GM18519 (cell line): ENCODE data around the gene NOP14.
"Not testable (repeated sequence)": the region's sequence is repeated elsewhere in the genome, so short reads cannot be mapped to it uniquely, and the experiment has no call there.

ENCODE experiments used
- ATAC-seq: cut with Tn5 transposase; IDR thresholded peaks from one replicate; pipeline ENCODE4 v1.9.1; 2021; ENCODE audit warnings: mild to moderate bottlenecking, moderate library complexity; ENCODE audit not compliant: unreplicated experiment, low FRiP score

The NOP14 gene

DNA sequence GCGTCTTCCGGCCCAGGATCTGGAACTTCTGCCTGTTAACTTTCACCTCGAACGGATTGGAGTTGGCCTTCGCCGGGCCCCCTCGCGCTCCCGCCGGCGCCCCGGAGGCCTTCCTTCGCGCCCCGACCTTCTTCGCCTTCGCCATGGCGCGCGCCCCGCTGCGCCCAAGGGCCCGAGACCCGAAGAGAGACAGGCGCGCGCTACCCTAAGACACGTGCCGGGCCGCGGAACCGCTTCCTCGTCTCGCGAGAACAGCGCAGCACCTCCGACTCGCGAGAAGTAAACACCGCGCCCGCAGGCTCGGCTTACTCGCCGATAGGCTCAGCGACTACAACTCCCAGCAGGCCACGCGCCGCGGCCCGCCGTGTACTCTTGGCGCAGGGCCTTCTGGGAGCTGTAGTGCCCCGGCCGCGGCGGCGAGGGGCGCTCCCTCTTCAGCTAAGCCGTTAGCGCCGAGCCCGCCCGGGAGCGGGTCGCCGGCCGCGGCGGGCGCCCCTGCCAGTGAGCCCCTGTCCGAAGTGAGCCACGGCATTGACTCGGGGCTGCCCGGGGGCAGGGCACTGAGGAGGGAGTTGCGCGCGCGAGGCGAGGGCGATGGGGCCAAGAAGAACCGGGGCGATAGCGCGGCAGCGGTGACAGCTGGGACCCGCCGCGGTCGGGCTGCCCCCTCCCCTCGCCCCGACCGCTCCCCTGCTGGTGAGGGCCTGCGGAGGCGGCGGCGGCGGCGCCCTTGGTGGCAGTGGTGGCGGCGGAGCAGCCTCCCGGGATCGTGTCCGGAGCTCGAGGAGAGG, at the start of gene NOP14, which contains the start of gene GRK4:
Gene NOP14, minus strand, starts transcription at position 232 of the 791 bp plus-strand sequence. Its CDS starts 87 bp downstream, at position 145.
Gene GRK4, plus strand, starts transcription at position 397 of the 791 bp plus-strand sequence. CDS start 500 bp downstream, outside the sequence.
- peak; percentile 83 for ATAC-seq

GRCh38 chr4:3011456-3012220, 48.4 kb upstream of the NOP14 start:
- ATAC-seq: no peak

DNA sequence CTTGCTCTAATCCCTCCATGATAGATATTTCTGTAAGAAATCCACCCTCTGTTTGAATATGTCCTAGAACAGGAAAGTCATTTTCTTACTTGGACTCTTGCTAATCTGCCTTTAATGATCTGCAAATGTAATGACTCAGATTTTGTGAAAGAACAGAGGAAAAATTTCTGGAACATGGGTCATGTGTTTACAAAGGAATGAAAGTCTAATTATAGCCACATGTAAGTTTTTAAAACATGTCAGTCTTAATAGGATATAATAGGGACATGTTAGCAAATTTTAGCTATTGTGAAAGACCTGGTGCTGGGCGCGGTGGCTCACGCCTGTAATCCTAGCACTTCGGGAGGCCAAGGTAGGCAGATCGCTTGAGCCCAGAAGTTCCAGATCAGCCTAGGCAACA, 47.8 kb upstream of the NOP14 start:
- ATAC-seq: no peak

DNA sequence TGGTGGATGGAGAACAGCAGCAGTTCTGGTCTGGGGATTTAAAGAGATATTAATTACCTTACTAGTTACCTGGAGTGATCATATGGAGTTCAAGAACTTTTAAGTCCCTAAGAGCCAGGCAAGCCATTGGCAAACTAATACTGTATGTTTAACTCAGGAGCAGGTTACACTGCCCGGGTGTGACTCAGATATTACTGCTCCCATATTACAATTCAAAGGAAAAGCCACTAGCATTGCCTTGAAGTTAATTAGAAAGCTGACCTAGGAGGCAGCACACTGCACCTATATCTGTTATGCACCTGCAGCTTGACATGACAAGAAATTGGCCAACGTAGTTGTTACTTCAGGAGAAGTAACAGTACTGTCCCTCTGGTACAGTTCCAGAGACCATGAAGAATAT, 47.4 kb upstream of the NOP14 start:
- no peak for ATAC-seq

GRCh38 chr4:3009422-3009821, 46.2 kb upstream of the NOP14 start:
- no peak for ATAC-seq

DNA sequence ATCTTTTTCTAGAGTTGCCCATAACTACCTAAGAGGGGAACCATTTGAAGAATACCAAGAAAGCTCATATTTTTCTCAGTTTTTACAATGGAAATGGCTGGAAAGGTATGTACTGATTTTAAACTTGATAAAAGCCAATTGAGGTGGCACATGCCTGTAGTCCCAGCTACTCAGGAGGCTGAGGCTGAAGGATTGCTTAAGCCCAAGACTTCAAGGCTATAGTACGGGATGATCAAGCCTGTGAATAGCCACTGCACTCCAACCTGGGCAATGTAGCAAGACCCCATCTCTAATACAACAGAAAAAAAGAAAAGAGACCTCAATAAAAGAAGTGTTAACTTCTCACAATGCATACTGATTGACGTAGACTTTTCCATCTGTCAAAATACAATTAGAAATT, 44.5 kb upstream of the NOP14 start:
- ATAC-seq: no peak

DNA sequence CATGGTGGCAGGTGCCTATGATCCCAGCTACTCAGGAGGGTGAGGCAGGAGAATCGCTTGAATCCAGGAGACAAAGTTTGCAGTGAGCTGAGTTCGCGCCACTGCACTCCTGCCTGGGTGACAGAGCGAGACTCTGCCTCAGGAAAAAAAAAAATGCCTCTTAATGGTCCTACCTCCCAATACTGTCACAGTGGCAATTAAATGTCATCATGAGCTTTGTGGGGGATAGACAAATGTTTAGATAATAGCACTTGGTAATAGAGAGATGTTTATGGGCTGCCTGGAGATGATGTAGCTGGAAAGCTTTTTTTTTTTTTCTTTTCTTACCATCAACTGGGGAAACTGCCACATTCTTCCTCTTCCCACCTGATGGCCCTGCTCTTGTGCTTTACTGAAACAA, 33.2 kb upstream of the NOP14 start:
- ATAC-seq: no peak

- no peak for ATAC-seq
Measured at GRCh38 chr4:2995546-2996265, 32.5 kb upstream of the NOP14 start.

DNA sequence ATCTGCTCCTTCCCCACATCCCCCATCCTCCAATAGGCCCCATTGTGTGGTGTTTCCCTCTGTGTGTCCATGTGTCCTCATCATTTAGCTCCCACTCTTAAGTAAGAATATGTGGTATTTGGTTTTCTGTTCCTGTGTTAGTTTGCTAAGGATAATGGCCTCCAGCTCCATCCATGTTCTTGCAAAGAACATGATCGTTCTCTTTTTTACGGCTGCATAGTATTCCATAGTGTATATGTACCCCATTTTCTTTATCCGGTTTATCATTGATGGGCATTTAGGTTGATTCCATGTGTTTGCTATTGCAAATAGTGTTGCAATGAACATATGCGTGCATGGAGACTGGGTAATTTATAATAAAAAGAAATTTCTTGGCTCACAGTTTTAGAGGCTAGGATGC, 31.7 kb upstream of the NOP14 start:
- no peak for ATAC-seq

DNA sequence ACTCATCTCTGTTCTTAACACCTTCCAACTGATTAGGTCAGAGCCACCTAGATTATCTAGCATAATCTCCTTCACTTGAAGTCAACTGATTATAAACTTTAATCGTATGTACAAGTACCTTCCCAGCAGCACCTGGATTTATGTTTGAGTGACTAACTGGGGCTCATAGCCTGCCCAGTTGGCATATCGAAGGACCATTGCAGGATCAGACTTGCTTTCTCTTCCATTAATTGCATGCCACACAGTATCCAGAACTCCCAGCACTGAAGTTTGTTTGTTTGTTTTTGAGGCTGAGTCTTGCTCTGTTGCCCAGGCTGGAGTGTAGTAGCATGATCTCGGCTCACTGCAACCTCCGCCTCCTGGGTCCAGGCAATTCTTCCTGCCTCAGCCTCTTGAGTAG, 28.0 kb upstream of the NOP14 start:
- no peak for ATAC-seq

- not testable (repeated sequence) for ATAC-seq
Measured at GRCh38 chr4:2983715-2984114, 20.5 kb upstream of the NOP14 start.

- no peak for ATAC-seq
Measured at GRCh38 chr4:2982012-2982411, 18.8 kb upstream of the NOP14 start.

DNA sequence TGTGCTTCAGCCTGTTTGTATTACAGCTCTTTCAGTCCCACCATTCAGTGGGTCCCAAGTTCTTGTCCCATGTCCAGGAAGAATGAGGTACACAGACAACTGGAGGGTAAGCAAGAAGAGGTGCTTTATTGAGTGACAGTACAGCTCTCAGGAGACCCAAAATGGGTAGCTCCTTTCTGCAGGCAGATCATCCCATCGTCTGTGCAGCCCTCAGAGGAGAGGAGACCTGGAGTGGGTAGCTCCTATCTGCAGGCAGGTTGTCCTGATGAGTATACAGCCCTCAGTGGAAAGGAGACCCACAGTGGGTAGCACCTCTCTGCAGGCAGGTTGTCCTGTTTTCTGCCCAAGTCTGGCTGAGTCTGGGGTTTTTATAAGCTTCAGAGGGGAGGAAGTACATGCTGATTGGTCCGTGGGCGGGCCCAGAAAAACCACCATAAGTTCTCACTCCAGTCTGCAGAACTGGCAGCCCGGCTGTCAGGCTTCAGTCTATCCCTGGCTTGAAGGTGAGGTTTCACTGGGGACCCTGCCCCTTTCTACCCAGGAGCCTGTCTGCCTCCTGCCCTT, 18.1 kb upstream of the NOP14 start:
- no peak for ATAC-seq

DNA sequence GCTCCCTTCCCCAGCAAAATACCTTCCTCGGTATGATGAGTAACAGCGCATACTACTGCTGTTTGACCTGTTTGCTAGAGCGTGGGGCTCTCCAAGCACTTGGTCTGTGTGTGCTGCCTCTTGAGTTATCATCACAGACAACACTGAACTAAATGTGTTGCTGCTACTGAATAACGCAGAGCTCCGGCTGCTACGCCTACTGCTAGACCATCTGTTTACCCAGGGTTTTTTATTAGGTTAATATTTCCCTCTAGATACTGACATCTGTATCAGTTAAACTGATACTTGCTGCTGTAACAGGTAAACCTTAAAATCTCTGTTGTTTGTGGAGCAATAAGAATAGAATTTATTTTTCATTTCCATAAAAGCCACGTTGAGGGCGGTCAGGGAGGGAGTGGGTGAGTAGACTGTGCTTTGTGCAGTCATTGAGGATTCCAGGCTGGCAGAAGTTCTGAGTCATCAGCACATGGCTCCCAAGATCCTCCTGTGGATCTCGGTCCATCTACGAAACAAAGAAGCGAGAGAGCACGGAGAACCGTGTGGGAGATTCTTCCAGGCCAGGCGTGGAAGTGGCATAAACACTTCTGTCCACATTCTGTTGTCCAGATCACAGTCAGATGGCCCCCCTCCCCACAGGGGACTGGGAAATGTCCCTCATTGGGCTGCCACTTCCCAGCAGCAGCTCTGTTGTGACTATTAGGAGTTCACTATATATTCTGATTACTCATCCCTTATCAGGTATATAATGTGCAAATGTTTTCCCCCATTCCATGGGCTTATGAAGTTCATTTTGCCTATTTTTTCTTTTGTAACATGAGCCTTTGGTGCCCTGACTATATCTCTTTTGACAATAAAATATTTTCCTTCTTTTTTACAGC, 14.2 kb upstream of the NOP14 start:
- ATAC-seq: no peak

GRCh38 chr4:2971275-2971674, 8.1 kb upstream of the NOP14 start:
- ATAC-seq: no peak

GRCh38 chr4:2968381-2968780, 5.2 kb upstream of the NOP14 start:
- ATAC-seq: no peak

DNA sequence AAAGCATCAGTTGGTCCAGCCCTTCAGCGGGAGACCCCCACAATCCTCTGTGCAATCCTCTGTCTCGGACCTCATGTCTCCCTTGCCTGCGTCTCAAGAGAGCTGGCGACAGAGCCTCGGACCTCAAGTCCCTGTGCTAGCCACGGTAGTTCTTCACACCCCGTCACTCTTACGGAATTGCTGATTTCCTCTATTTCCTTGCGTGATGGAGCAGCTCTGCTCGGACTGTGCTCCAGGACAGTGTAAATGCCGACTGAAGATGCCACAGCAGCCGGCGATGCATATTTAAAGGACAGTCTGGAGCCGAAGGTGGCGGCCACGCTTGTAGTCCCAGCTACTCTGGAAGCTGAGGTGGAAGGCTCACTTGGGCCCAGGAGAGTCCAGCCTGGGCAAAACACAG, 2.1 kb upstream of the NOP14 start:
- ATAC-seq: no peak

GRCh38 chr4:2964706-2965258, 1.6 kb upstream of the NOP14 start:
- ATAC-seq: no peak

- no peak for ATAC-seq
Measured at GRCh38 chr4:2963966-2964471, 813 bp upstream of the NOP14 start.
